K562 (cell line): ENCODE data around the gene NTRK3. TPM values are rescaled to one million over a fixed set of nuclear protein-coding genes. Genes with fewer than 3 reads are reported as not detected.

ENCODE experiments used
- ATAC-seq: fragments of 200-7000 bp; cut with Tn5 transposase; 3 replicates; pipeline ENCODE4 v1.9.1; 2020; ENCODE audit warnings: moderate library complexity
- BruUV-seq: library from RNA; stranded (reverse); fragments of 400-500 nt; replicated peaks from 2 replicates; lab custom pipeline; 2021; lab: Mats Ljungman, UMichigan
- CTCF ChIA-PET: fragments of 300-600 bp; formaldehyde crosslinking; extraction: SDS; loops from one replicate; lab custom pipeline; 2021; ENCODE audit warnings: low intra/inter-chr PET ratio; lab: Yijun Ruan, JAX
- POLR2A ChIA-PET: fragments of 300-600, 350-650 bp; sonication (Branson Sonifier 250); formaldehyde crosslinking; extraction: SDS; loops from one replicate; lab custom pipeline; 2021; ENCODE audit warnings: antibody characterized with exemption, inconsistent platforms; lab: Yijun Ruan, JAX
- DNase-seq, 4 experiments: peaks; one replicate each; pipeline versions ENCODE4 v3.0.0 to v3.0.0-alpha.2; 2011 to 2018; ENCODE audit warnings: low spot score in 3 of 4, mixed read lengths in 3 of 4; ENCODE audit errors: extremely low read depth in 1 of 4
- FAIRE-seq: peaks from 2 replicates; lab custom pipeline; 2011; peaks lifted over from hg19 to GRCh38; lab: Jason Lieb, UNC
- H2AFZ ChIP-seq: 2 replicates; pipeline ENCODE4 v1.6.0; 2011; ENCODE audit warnings: low read depth, low read length, control low read depth, inconsistent platforms
- H3K27ac ChIP-seq: fragments of 200-600 bp; 3 replicates; pipeline ENCODE4 v1.8.0; 2011; ENCODE audit warnings: low read depth, mild to moderate bottlenecking, control low read depth, inconsistent platforms, low read length, moderate library complexity, mixed read lengths; ENCODE audit errors: extremely low read depth
- H3K27me3 ChIP-seq, 2 experiments: fragments of 300-600 bp in 1 of 2; 2 replicates in 1 of 2; 3 replicates in 1 of 2; pipeline versions ENCODE4 v1.6.0 to v1.8.0; 2011; ENCODE audit warnings: inconsistent platforms in 2 of 2, low read length in 2 of 2, mild to moderate bottlenecking in 1 of 2, mixed read lengths in 1 of 2, moderate library complexity in 1 of 2; ENCODE audit not compliant: control insufficient read depth in 2 of 2, insufficient read depth in 2 of 2
- H3K36me3 ChIP-seq: fragments of 300-600 bp; 3 replicates; pipeline ENCODE4 v1.8.0; 2011; ENCODE audit warnings: mild to moderate bottlenecking, low read length, inconsistent platforms; ENCODE audit not compliant: control insufficient read depth, insufficient read depth
- H3K4me1 ChIP-seq, 2 experiments: fragments of 200-600 bp in 1 of 2; replicated peaks in 1 of 2; 2 replicates in 1 of 2; 3 replicates in 1 of 2; pipeline versions ENCODE4 v1.5.1 to v1.8.0; 2011; ENCODE audit warnings: inconsistent platforms in 2 of 2, low read length in 2 of 2, mild to moderate bottlenecking in 1 of 2, mixed read lengths in 1 of 2, moderate library complexity in 1 of 2; ENCODE audit not compliant: control insufficient read depth in 2 of 2, insufficient read depth in 2 of 2
- H3K4me2 ChIP-seq: 2 replicates; pipeline ENCODE4 v1.6.1; 2011; ENCODE audit warnings: low read length, control low read depth, inconsistent platforms, mixed read lengths; ENCODE audit not compliant: insufficient read depth
- H3K4me3 ChIP-seq: fragments of 200-600 bp; sonication (generic), shearing (Covaris generic); 2 replicates; pipeline ENCODE4 v1.5.1; 2016; ENCODE audit warnings: control low read depth, inconsistent platforms
- H3K79me2 ChIP-seq: fragments of 200-600 bp; 3 replicates; pipeline ENCODE4 v1.8.0; 2011; ENCODE audit warnings: low read length, inconsistent platforms; ENCODE audit not compliant: control insufficient read depth, insufficient read depth
- H3K9ac ChIP-seq, 2 experiments: 2 replicates each; pipeline versions ENCODE4 v1.6.0 to v1.6.1; 2011; ENCODE audit warnings: low read depth in 2 of 2, low read length in 2 of 2, control low read depth in 1 of 2, inconsistent platforms in 1 of 2, mild to moderate bottlenecking in 1 of 2, mixed read lengths in 1 of 2; ENCODE audit not compliant: insufficient read depth in 1 of 2
- H3K9me1 ChIP-seq: one replicate; pipeline ENCODE4 v1.6.0; 2011; ENCODE audit warnings: inconsistent platforms, mild to moderate bottlenecking, low read length, moderate library complexity; ENCODE audit not compliant: control insufficient read depth, insufficient read depth
- H3K9me3 ChIP-seq: replicated peaks from 2 replicates; pipeline ENCODE4 v1.5.1; 2011; ENCODE audit warnings: low read depth, low read length, inconsistent platforms; ENCODE audit not compliant: control insufficient read depth, insufficient read depth
- H4K20me1 ChIP-seq: replicated peaks from 2 replicates; pipeline ENCODE4 v1.6.1; 2011; ENCODE audit warnings: low read length, inconsistent platforms, mixed read lengths; ENCODE audit not compliant: control insufficient read depth, insufficient read depth
- BRD4 ChIP-seq: fragments of 200-600 bp; sonication (generic); IDR thresholded peaks from 2 replicates; pipeline ENCODE4 v1.6.1; 2017; ENCODE audit warnings: inconsistent platforms
- CEBPG ChIP-seq, 3 experiments: fragments of 200-800 bp in 1 of 3; sonication (Bioruptor generic) in 1 of 3; sonication (generic) in 1 of 3; formaldehyde crosslinking in 1 of 3; IDR thresholded peaks in 2 of 3; conservative IDR thresholded peaks in 1 of 3; 2 replicates each; pipeline versions ENCODE4 v1.6.1 to v1.8.0; 2016 to 2022; ENCODE audit warnings: missing compliant biosample characterization in 2 of 3, missing genetic modification characterization in 2 of 3, mild to moderate bottlenecking in 1 of 3, missing genetic modification reagents in 1 of 3
- EP400 ChIP-seq: fragments of 450-650 bp; IDR thresholded peaks from 2 replicates; pipeline ENCODE4 v1.6.1; 2017; ENCODE audit warnings: antibody characterized with exemption, mild to moderate bottlenecking, moderate library complexity
- HSF4 ChIP-seq: fragments of 250-450 bp; sonication (Bioruptor Pico); IDR thresholded peaks from 2 replicates; pipeline ENCODE4 v2.1.2; 2022; ENCODE audit warnings: mild to moderate bottlenecking, moderate library complexity, borderline replicate concordance
- KAT8 ChIP-seq: fragments of 450-650 bp; IDR thresholded peaks from 2 replicates; pipeline ENCODE4 v1.6.1; 2016; ENCODE audit warnings: low read depth, mild to moderate bottlenecking
- NFYB ChIP-seq: IDR thresholded peaks from 2 replicates; pipeline ENCODE4 v1.6.1; 2011; ENCODE audit warnings: mild to moderate bottlenecking, moderate library complexity; ENCODE audit not compliant: insufficient read length; ENCODE audit errors: extremely low read depth
- POLR2AphosphoS5 ChIP-seq: IDR thresholded peaks from 2 replicates; pipeline ENCODE4 v1.6.1; 2011; ENCODE audit warnings: mild to moderate bottlenecking, low read depth, low read length, moderate library complexity; ENCODE audit not compliant: control insufficient read depth, insufficient read depth
- STAT5B ChIP-seq: fragments of 250-450 bp; sonication (Bioruptor Pico); IDR thresholded peaks from 2 replicates; pipeline ENCODE4 v1.8.0; 2021; ENCODE audit warnings: mild to moderate bottlenecking, inconsistent platforms
- TAF15 ChIP-seq: fragments of 200-400 bp; formaldehyde crosslinking; IDR thresholded peaks from 2 replicates; pipeline ENCODE4 v1.6.1; 2017; ENCODE audit warnings: mild to moderate bottlenecking, low read depth, low read length, moderate library complexity
- TOE1 ChIP-seq, 2 experiments: fragments of 450-650 bp in 1 of 2; sonication (generic) in 1 of 2; formaldehyde crosslinking in 1 of 2; IDR thresholded peaks; 2 replicates each; pipeline versions ENCODE4 v1.7.1 to v1.8.0; 2016 to 2022; ENCODE audit warnings: borderline replicate concordance in 2 of 2, mild to moderate bottlenecking in 2 of 2, antibody characterized with exemption in 1 of 2, inconsistent platforms in 1 of 2, low read depth in 1 of 2, missing genetic modification reagents in 1 of 2, moderate library complexity in 1 of 2
- ZC3H8 ChIP-seq: fragments of 450-650 bp; IDR thresholded peaks from 2 replicates; pipeline ENCODE4 v1.6.1; 2017
- ZKSCAN8 ChIP-seq: fragments of 200-800 bp; sonication (Bioruptor generic); IDR thresholded peaks from 2 replicates; pipeline ENCODE4 v1.6.1; 2016; ENCODE audit warnings: missing genetic modification characterization, missing compliant biosample characterization
- ZNF146 ChIP-seq: IDR thresholded peaks from one replicate; pipeline ENCODE4 v1.6.1; 2018; ENCODE audit warnings: missing compliant biosample characterization; ENCODE audit not compliant: unreplicated experiment
- WGBS: fragments of 100-300 bp; shearing (Covaris generic); methylation state at CpG from one replicate; pipeline ENCODE4 v1.1.6; 2016; ENCODE audit warnings: low coverage, mixed read lengths; ENCODE audit not compliant: insufficient coverage; ENCODE audit errors: missing lambda C conversion rate; 5-methylcytosine and 5-hydroxymethylcytosine counted together
- in situ Hi-C: fragments of 300-500 bp; cut with MboI; formaldehyde crosslinking; loops from 4 replicates; pipeline ENCODE4 v1.15.0; 2018; ENCODE audit warnings: inconsistent platforms, mixed read lengths
- intact Hi-C: fragments of 100-400 bp; cut with micrococcal nuclease; formaldehyde crosslinking; loops from 2 replicates; pipeline ENCODE4 v1.14.2; 2022
- polyA plus RNA-seq, 8 experiments: library from polyadenylated mRNA; depleted of rRNA in 4 of 8; stranded (reverse) in 5 of 8; unstranded in 3 of 8; fragments of >200 nt; fragmentation: Nextera tagmentation in 2 of 8; fragmentation: Illumina TruSeq in 1 of 8; extraction: Ambion mirVana in 2 of 8; extraction: Trizol in 1 of 8; gene quantifications; 2 replicates each; pipeline versions ENCODE4 v1.2.1 to v1.2.3, GENCODE V29; 2011 to 2014; ENCODE audit warnings: inconsistent platforms in 1 of 8, missing spikeins in 1 of 8
- total RNA-seq, 7 experiments: library from RNA; depleted of rRNA in 6 of 7; stranded (reverse); fragments of >200 nt in 6 of 7; fragmentation: Illumina TruSeq in 2 of 7; extraction: Trizol in 2 of 7; gene quantifications; 2 replicates each; pipeline versions ENCODE4 v1.2.1 to v1.2.3, GENCODE V29; 2011 to 2021; ENCODE audit warnings: low replicate concordance in 1 of 7
- TF ChIP-seq, protein P1 (sequence below): sonication (generic); formaldehyde crosslinking; IDR thresholded peaks from 2 replicates; pipeline ENCODE4 v1.9.0; 2022; ENCODE audit warnings: mild to moderate bottlenecking, missing genetic modification reagents
- TF ChIP-seq, protein P2 (sequence below): fragments of 250-450 bp; sonication (Bioruptor Pico); IDR thresholded peaks from 2 replicates; pipeline ENCODE4 v1.8.0; 2022; ENCODE audit warnings: moderate library complexity, mild to moderate bottlenecking, inconsistent platforms
- TF ChIP-seq, protein P3 (sequence below): fragments of 450-650 bp; IDR thresholded peaks from 2 replicates; pipeline ENCODE4 v1.6.1; 2017; ENCODE audit warnings: antibody characterized with exemption, mild to moderate bottlenecking

NTRK3 gene
- total and polyA plus RNA-seq, 9 of the 15 experiments (the other 6 are each of a cell fraction or from before 2014, with no cell fraction given) = 0.11 to 0.13 TPM; not detected in 7

DNA sequence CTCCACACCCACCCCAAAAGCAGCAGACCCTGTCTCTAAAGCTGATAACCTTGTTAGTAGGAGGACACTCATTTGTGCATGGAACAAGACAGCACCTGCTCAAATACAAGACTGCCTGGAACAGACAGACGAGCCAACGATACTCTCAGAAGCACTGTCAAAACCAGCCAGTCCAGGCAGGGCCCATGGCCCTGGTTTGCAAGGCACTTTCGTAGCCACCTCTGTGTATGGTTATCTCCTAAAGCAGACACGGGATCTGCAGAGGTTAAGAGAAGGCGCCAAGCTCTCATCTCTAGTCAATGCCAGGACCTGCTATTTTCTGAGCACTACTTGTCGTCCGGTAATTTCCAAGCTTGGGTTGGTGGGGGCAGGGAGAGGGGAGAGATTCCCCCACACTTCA is 10.5 kb downstream of the NTRK3 start:
- in situ Hi-C loops = loop anchor here (25.0 kb wide), 1 partner anchor 1334 kb away; no protein-coding TSS in a partner anchor
- Histone ChIP-seq H3K4me3 (no peak overlapping the region), H3K9me3 (no peaks in the 10 kb centered on the region), H3K9ac (no peak overlapping the region), H3K27ac (no peak overlapping the region), H3K4me1 (no peaks in the 10 kb centered on the region; a peak in 1 of 5 replicates), H2AFZ (no peak overlapping the region), H3K79me2 (no peaks in the 10 kb centered on the region), H4K20me1 (no peaks in the 10 kb centered on the region), H3K36me3 (no peaks in the 10 kb centered on the region), H3K9me1 (no peaks in the 10 kb centered on the region), H3K27me3 (no peaks in the 10 kb centered on the region; a peak in 1 of 5 replicates), H3K4me2 (no peak overlapping the region)
- intact Hi-C loops = loop anchor here (5.0 to 10.0 kb wide), 2 partner anchors 206 to 1331 kb away; no protein-coding TSS in a partner anchor
- POLR2A ChIA-PET = no interaction called here
- BruUV-seq = no TSS peak
- ATAC-seq (no peak), FAIRE-seq (no peak), DNase-seq (no peak)
- CTCF ChIA-PET = interaction anchor here (0.7 kb wide), 1 partner anchor 204 kb away, joined by 3 read pairs; no protein-coding TSS in a partner anchor
- under 1% methylated on average over 7 of the region's 7 CpGs for WGBS
- no peak for TF ChIP-seq STAT5B (CRISPR knock-in tag)
- no peak for TF ChIP-seq CEBPG (CRISPR knock-in tag; IDR thresholded peaks at IDR 0.05)
- TF ChIP-seq CEBPG (tag; conservative IDR thresholded peaks at IDR 0.05 in 1 of 2, IDR thresholded peaks at IDR 0.05 in 1 of 2) = no peak
- no peak for TF ChIP-seq TAF15
- TF ChIP-seq TOE1 (IDR thresholded peaks at IDR 0.05; ENCODE audit: borderline replicate concordance) = no peak
- TF ChIP-seq TOE1 (CRISPR knock-in tag; IDR thresholded peaks at IDR 0.05; ENCODE audit: borderline replicate concordance, low read depth) = no peak
- TF ChIP-seq KAT8 = no peak
- TF ChIP-seq HSF4 (CRISPR knock-in tag) = no peak
- TF ChIP-seq, protein P1, sequence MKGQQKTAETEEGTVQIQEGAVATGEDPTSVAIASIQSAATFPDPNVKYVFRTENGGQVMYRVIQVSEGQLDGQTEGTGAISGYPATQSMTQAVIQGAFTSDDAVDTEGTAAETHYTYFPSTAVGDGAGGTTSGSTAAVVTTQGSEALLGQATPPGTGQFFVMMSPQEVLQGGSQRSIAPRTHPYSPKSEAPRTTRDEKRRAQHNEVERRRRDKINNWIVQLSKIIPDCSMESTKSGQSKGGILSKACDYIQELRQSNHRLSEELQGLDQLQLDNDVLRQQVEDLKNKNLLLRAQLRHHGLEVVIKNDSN (CRISPR knock-in tag) = no peak
- no peak for TF ChIP-seq BRD4
- TF ChIP-seq EP400 = no peak
- no peak for TF ChIP-seq ZNF146 (CRISPR knock-in tag)
- no peak for TF ChIP-seq NFYB
- no peak for TF ChIP-seq ZKSCAN8 (CRISPR knock-in tag)
- TF ChIP-seq, protein P2, sequence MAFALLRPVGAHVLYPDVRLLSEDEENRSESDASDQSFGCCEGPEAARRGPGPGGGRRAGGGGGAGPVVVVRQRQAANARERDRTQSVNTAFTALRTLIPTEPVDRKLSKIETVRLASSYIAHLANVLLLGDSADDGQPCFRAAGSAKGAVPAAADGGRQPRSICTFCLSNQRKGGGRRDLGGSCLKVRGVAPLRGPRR (CRISPR knock-in tag) = no peak
- no peak for TF ChIP-seq ZC3H8
- TF ChIP-seq, protein P3, sequence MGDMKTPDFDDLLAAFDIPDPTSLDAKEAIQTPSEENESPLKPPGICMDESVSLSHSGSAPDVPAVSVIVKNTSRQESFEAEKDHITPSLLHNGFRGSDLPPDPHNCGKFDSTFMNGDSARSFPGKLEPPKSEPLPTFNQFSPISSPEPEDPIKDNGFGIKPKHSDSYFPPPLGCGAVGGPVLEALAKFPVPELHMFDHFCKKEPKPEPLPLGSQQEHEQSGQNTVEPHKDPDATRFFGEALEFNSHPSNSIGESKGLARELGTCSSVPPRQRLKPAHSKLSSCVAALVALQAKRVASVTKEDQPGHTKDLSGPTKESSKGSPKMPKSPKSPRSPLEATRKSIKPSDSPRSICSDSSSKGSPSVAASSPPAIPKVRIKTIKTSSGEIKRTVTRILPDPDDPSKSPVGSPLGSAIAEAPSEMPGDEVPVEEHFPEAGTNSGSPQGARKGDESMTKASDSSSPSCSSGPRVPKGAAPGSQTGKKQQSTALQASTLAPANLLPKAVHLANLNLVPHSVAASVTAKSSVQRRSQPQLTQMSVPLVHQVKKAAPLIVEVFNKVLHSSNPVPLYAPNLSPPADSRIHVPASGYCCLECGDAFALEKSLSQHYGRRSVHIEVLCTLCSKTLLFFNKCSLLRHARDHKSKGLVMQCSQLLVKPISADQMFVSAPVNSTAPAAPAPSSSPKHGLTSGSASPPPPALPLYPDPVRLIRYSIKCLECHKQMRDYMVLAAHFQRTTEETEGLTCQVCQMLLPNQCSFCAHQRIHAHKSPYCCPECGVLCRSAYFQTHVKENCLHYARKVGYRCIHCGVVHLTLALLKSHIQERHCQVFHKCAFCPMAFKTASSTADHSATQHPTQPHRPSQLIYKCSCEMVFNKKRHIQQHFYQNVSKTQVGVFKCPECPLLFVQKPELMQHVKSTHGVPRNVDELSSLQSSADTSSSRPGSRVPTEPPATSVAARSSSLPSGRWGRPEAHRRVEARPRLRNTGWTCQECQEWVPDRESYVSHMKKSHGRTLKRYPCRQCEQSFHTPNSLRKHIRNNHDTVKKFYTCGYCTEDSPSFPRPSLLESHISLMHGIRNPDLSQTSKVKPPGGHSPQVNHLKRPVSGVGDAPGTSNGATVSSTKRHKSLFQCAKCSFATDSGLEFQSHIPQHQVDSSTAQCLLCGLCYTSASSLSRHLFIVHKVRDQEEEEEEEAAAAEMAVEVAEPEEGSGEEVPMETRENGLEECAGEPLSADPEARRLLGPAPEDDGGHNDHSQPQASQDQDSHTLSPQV = no peak
- no peak for TF ChIP-seq POLR2AphosphoS5
